ENCODE results near the gene SORCS2.

The SORCS2 gene

DNA sequence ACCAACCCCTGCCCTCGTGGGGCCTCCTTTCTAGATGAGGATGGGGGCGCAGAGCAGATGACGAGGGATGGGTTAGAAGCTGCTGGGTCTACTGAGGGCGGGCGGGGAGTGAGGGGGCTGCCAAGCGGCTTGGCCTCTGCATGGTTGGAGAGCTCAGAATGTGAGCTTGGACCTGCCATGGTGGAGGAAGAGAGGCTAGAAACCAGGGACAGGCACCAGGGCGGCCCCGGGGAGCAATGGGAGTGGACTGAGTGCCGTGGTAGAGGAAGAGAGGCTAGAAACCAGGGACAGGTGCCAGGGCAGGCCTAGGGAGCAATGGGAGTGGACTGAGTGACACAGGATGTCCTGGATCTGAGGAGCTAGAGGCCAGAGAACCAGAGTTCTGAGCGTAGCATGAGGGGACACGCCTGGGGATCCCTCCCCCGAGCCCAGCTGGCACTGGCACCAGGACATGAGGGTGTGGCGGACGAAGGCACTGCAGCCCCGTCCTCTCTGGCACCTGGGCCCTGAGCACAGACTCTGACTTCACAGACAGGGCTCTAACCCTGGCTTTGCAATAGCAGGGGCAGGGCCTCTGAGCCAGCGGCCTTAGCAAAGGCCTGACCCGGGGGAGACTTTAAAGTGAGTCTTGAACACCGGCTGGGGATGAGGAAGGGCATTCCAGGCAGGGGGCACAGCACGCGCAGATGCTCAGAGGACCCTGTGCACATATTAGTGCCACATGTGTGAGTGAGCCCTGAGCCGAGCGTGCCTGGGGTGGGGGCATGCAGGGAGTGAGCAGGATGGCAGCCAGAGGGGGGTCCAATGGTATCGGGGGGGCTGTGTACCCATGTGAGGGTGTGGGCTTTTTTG is 456.4 kb downstream of the SORCS2 start:
- Histone ChIP-seq H3K4me2 (ENCODE audit: low read length, poor library complexity, severe bottlenecking) (no peak overlapping the region), H2BK12ac (ENCODE audit: low read length in 2 of 2) (peak overlapping the region; percentile 97), H3K79me1 (replicated peaks; ENCODE audit: low read length, poor library complexity, severe bottlenecking) (no peaks in the 10 kb centered on the region), H2BK120ac (ENCODE audit: low read depth, low read length) (peak overlapping the region; percentile 81), H3K36me3 (ENCODE audit: control insufficient read depth in 1 of 2, insufficient read depth in 2 of 2, low read depth in 1 of 2, low read length in 2 of 2) (peaks cover 0 to 15% of the 10 kb centered on the region in 2 experiments), H3K23ac (ENCODE audit: low read length in 2 of 2) (no peak overlapping the region), H3K4me1 (ENCODE audit: control insufficient read depth, insufficient read depth, low read depth, low read length) (peaks cover 55% of the 10 kb centered on the region), H2BK15ac (ENCODE audit: low read depth, poor library complexity, severe bottlenecking) (peak overlapping the region; percentile 92), H3K14ac (ENCODE audit: low read length in 2 of 2) (peak overlapping the region in 1 of 2 experiments; percentile 94), H3K18ac (ENCODE audit: low read depth in 1 of 2, low read length in 2 of 2) (peak overlapping the region; percentile 97), H2AFZ (ENCODE audit: low read depth, low read length) (no peak overlapping the region), H2AK5ac (ENCODE audit: low read length, severe bottlenecking) (peak overlapping the region; percentile 21), H3K4ac (ENCODE audit: low read depth in 1 of 2, low read length in 2 of 2) (peak overlapping the region; percentile 12 to 97), H3K27me3 (ENCODE audit: control insufficient read depth in 1 of 2, insufficient read depth in 1 of 2, low read length in 2 of 2) (peaks cover 0 to 8% of the 10 kb centered on the region in 2 experiments), H3K9me3 (ENCODE audit: control insufficient read depth, low read length) (peaks cover 6% of the 10 kb centered on the region), H2BK5ac (ENCODE audit: low read depth, low read length, poor library complexity, severe bottlenecking) (no peak overlapping the region), H3K4me3 (ENCODE audit: insufficient read depth in 1 of 2, low read depth in 1 of 2, low read length in 2 of 2) (no peak overlapping the region), H4K8ac (ENCODE audit: low read length) (peak overlapping the region; percentile 66), H3K27ac (ENCODE audit: low read length, poor library complexity, severe bottlenecking) (peak overlapping the region; percentile 71), H4K91ac (ENCODE audit: low read length) (peak overlapping the region; percentile 87), H3K9ac (ENCODE audit: low read length) (no peak overlapping the region)
- WGBS = 83% methylated on average over 23 of the region's 23 CpGs
- no peak for DNase-seq

DNA sequence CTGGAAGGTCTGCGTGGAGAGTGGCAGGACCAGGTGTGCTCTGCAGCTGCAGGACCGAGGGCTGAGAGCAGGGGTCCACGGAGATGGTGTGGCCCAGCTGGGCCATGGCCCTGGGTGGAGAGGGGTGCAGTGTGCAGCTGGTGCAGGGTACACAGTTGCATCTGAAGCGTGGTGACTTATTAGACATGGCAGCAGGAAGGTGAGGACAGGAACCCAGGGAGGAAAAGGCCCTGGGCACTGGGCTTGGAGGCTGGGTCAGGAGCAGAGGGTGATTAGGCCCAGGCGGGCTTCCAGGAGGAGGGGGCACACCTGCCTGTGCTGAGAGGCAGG is 457.0 kb downstream of the SORCS2 start:
- H2AFZ ChIP-seq (ENCODE audit: low read depth, low read length) = no peak overlapping the region
- H2BK12ac ChIP-seq (ENCODE audit: low read length in 2 of 2) = peak overlapping the region; percentile 97
- peaks cover 0 to 13% of the 10 kb centered on the region in 2 experiments for H3K36me3 ChIP-seq (ENCODE audit: control insufficient read depth in 1 of 2, insufficient read depth in 2 of 2, low read depth in 1 of 2, low read length in 2 of 2)
- 88% methylated on average over 5 of the region's 5 CpGs for whole genome bisulfite sequencing
- H3K27ac ChIP-seq (ENCODE audit: low read length, poor library complexity, severe bottlenecking) = peak overlapping the region; percentile 71
- peak overlapping the region; percentile 12 to 97 for H3K4ac ChIP-seq (ENCODE audit: low read depth in 1 of 2, low read length in 2 of 2)
- H2BK120ac ChIP-seq (ENCODE audit: low read depth, low read length) = peak overlapping the region; percentile 81
- peaks cover 4% of the 10 kb centered on the region for H3K9me3 ChIP-seq (ENCODE audit: control insufficient read depth, low read length)
- H2BK5ac ChIP-seq (ENCODE audit: low read depth, low read length, poor library complexity, severe bottlenecking) = no peak overlapping the region
- peak overlapping the region in 1 of 2 experiments; percentile 5 for H3K14ac ChIP-seq (ENCODE audit: low read length in 2 of 2)
- H2AK5ac ChIP-seq (ENCODE audit: low read length, severe bottlenecking) = peak overlapping the region; percentile 21
- H3K27me3 ChIP-seq (ENCODE audit: control insufficient read depth in 1 of 2, insufficient read depth in 1 of 2, low read length in 2 of 2) = peaks cover 0 to 7% of the 10 kb centered on the region in 2 experiments
- H2BK15ac ChIP-seq (ENCODE audit: low read depth, poor library complexity, severe bottlenecking) = peak overlapping the region; percentile 92
- no peaks in the 10 kb centered on the region for H3K79me1 ChIP-seq (replicated peaks; ENCODE audit: low read length, poor library complexity, severe bottlenecking)
- H3K4me1 ChIP-seq (ENCODE audit: control insufficient read depth, insufficient read depth, low read depth, low read length) = peaks cover 60% of the 10 kb centered on the region
- no peak overlapping the region for H3K9ac ChIP-seq (ENCODE audit: low read length)
- peak overlapping the region; percentile 97 for H3K18ac ChIP-seq (ENCODE audit: low read depth in 1 of 2, low read length in 2 of 2)
- no peak overlapping the region for H3K4me3 ChIP-seq (ENCODE audit: insufficient read depth in 1 of 2, low read depth in 1 of 2, low read length in 2 of 2)
- peak overlapping the region; percentile 87 for H4K91ac ChIP-seq (ENCODE audit: low read length)
- H3K23ac ChIP-seq (ENCODE audit: low read length in 2 of 2) = no peak overlapping the region
- no peak for DNase-seq
- peak overlapping the region; percentile 66 for H4K8ac ChIP-seq (ENCODE audit: low read length)
- no peak overlapping the region for H3K4me2 ChIP-seq (ENCODE audit: low read length, poor library complexity, severe bottlenecking)

DNA sequence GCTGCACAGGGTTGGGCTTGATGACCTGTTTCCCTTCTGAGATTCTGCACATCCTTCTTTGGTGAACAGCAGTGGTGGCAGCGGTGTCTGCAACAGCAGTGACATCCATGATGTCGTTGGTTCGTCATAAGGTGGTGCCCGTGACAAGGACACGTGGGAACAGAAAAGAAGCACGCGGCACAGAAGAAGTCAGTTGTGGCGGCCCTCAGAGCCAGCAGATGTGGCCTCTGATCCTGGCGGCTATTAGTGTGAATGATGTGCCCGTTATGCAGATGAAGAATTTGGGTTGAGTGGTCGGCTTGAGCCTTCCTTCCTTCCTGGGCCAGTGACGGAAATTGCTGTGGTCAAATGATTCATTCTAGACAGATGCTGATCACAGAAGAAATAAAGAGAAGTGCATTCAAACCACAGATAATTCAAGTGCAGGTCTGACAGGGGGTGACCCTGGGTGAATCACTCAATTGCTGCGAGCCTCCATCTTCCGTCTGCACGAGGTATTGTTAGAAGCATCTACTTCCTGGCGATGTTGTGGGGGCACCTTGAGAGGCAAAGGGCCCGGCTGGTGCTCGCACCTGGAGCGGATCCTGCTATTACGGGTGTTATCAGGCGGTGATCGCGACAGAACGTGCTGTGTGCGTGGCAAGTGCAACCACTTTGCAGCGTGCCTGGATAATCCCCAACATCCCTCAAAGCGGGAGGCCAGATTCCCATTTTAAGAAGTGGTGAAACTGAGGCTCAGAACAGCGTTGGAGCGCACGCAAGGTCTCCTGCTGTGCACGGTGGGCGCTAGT is 457.6 kb downstream of the SORCS2 start:
- 17% methylated on average over 31 of the region's 32 CpGs for WGBS
- peak overlapping the region; percentile 84 for H4K8ac ChIP-seq (ENCODE audit: low read length)

More for the DNA sequence above, 457.6 kb downstream of the SORCS2 start:
- Histone ChIP-seq H3K27me3 (ENCODE audit: control insufficient read depth in 1 of 2, insufficient read depth in 1 of 2, low read length in 2 of 2) (peaks cover 0 to 6% of the 10 kb centered on the region in 2 experiments), H3K4me2 (ENCODE audit: low read length, poor library complexity, severe bottlenecking) (no peak overlapping the region), H3K23ac (ENCODE audit: low read length in 2 of 2) (no peak overlapping the region), H2BK120ac (ENCODE audit: low read depth, low read length) (peak overlapping the region; percentile 92), H2AK5ac (ENCODE audit: low read length, severe bottlenecking) (peak overlapping the region; percentile 54), H3K36me3 (ENCODE audit: control insufficient read depth in 1 of 2, insufficient read depth in 2 of 2, low read depth in 1 of 2, low read length in 2 of 2) (peaks cover 0 to 13% of the 10 kb centered on the region in 2 experiments), H3K14ac (ENCODE audit: low read length in 2 of 2) (peak overlapping the region in 1 of 2 experiments; percentile 11), H3K4ac (ENCODE audit: low read depth in 1 of 2, low read length in 2 of 2) (peak overlapping the region; percentile 76 to 97), H3K9me3 (ENCODE audit: control insufficient read depth, low read length) (no peaks in the 10 kb centered on the region), H2AFZ (ENCODE audit: low read depth, low read length) (no peak overlapping the region), H3K18ac (ENCODE audit: low read depth in 1 of 2, low read length in 2 of 2) (peak overlapping the region; percentile 97), H3K4me1 (ENCODE audit: control insufficient read depth, insufficient read depth, low read depth, low read length) (peaks cover 66% of the 10 kb centered on the region), H3K27ac (ENCODE audit: low read length, poor library complexity, severe bottlenecking) (peak overlapping the region; percentile 81), H4K91ac (ENCODE audit: low read length) (peak overlapping the region; percentile 94), H2BK5ac (ENCODE audit: low read depth, low read length, poor library complexity, severe bottlenecking) (peak overlapping the region; percentile 66), H3K79me1 (replicated peaks; ENCODE audit: low read length, poor library complexity, severe bottlenecking) (no peaks in the 10 kb centered on the region), H2BK12ac (ENCODE audit: low read length in 2 of 2) (peak overlapping the region; percentile 97), H3K9ac (ENCODE audit: low read length) (no peak overlapping the region), H3K4me3 (ENCODE audit: insufficient read depth in 1 of 2, low read depth in 1 of 2, low read length in 2 of 2) (no peak overlapping the region), H2BK15ac (ENCODE audit: low read depth, poor library complexity, severe bottlenecking) (peak overlapping the region; percentile 92)
- peak; percentile 97 for DNase-seq

All from mesenchymal stem cell (in vitro differentiated cells and primary cell).